PFSK-1 (cell line): Measurements from ENCODE around the gene SESN1.

Source experiments
- FOXP2 ChIP-seq: optimal IDR thresholded peaks from 2 replicates; pipeline ENCODE3; 2011; ENCODE audit warnings: borderline replicate concordance, control low read depth, inconsistent platforms; ENCODE audit not compliant: insufficient read depth; ENCODE audit errors: extremely low read length, extremely low read depth
- POLR2AphosphoS5 ChIP-seq: IDR thresholded peaks from 2 replicates; pipeline ENCODE4 v1.6.1; 2012; ENCODE audit warnings: low read depth, mild to moderate bottlenecking, control low read depth, low read length, moderate library complexity
- REST ChIP-seq, 2 experiments: IDR thresholded peaks; 2 replicates each; pipeline versions ENCODE4 v1.6.1 to v1.8.0; 2011 to 2012; ENCODE audit warnings: low read depth in 2 of 2, low read length in 2 of 2, control low read depth in 1 of 2, inconsistent platforms in 1 of 2, mild to moderate bottlenecking in 1 of 2, moderate library complexity in 1 of 2; ENCODE audit not compliant: insufficient read depth in 1 of 2
- SIN3A ChIP-seq: IDR thresholded peaks from 2 replicates; pipeline ENCODE4 v1.6.1; 2012; ENCODE audit warnings: mild to moderate bottlenecking, low read length, moderate library complexity, borderline replicate concordance; ENCODE audit not compliant: insufficient read depth
- TAF1 ChIP-seq: IDR thresholded peaks from 2 replicates; pipeline ENCODE4 v1.6.1; 2012; ENCODE audit warnings: low read length, control low read depth, borderline replicate concordance; ENCODE audit not compliant: insufficient read depth

The SESN1 gene

DNA sequence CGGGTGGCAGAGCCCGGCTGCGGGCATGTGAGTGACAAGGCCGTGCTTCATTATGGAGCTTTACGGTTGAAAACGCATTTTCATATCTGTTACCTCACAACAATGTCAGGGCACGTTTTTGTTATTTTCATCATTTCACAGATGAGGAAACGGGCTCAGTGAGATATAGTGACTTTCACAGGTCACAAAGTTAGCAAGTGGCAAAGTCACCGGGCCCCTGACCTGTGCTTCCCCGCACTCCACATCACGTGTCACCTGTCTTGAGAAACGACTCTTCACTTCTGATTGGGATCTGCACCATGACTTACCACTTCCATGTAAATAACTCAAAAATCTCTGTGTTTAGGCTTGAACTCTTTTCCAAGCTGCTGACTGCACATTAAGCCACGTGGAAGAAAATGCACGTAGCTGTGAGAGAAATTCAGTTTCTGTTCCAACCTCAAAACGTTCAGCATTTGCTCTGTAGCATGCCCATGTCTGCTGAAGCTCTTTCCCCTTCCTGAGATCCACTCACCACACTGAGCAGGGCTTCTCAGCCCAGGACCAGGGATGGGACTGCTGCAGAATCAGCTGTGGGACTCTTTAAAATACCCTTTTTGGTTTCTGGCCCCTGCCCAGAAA, 139.2 kb downstream of the SESN1 start:
- TF ChIP-seq TAF1 (no peak), FOXP2 (no peak), POLR2AphosphoS5 (no peak), REST (IDR thresholded peaks at IDR 0.05; ENCODE audit: insufficient read depth in 1 of 2, low read depth in 2 of 2, low read length in 2 of 2) (no peak), SIN3A (no peak)

DNA sequence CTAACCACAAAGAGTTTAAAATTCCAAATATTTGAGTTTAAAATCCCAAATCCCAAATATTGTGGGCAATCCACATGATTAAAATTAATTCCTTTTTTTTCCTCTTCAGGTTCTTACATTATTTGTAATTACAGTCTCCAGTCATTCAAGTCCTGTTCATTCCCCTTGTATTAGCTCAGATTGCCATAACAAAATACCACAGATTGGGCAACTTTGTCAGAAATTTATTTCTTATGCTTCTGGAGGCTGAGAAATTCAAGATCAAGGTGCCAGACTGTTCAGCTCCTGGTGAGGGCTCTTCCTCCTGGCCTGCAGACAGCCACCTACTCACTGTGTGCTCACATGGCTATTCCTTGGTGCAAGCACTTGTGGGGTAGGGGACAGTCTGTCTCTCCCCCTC, 141.0 kb downstream of the SESN1 start:
- TF ChIP-seq POLR2AphosphoS5 = no peak
- no peak for TF ChIP-seq FOXP2
- no peak for TF ChIP-seq REST (IDR thresholded peaks at IDR 0.05; ENCODE audit: insufficient read depth in 1 of 2, low read depth in 2 of 2, low read length in 2 of 2)
- no peak for TF ChIP-seq SIN3A
- TF ChIP-seq TAF1 = no peak

DNA sequence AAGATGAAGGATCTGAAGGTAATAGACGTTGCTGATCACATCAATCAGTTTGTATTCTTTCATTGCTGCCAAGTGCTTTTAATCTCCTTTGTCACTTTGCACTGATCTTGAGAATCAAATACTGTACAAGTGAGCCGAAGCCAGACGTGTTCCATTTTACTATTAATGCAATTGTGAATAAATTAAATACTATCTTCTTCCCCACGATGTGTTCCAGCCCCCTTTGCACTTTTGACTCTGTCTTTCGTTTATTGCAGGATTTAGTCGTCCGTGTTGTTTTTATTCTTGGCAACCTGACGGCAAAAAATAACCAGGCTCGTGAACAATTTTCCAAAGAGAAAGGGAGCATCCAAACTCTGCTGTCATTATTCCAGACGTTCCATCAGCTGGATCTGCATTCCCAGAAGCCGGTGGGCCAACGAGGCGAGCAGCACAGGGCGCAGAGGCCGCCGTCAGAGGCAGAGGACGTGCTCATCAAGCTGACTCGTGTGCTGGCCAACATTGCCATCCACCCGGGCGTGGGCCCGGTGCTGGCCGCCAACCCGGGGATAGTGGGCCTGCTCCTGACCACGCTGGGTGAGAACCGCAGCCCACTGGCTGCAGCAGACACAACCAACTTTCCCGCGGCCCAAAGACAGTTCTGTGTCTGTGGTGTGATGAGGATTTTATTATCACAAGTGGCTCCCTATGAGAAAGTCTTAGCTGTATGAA, 141.7 kb downstream of the SESN1 start:
- TF ChIP-seq REST (IDR thresholded peaks at IDR 0.05; ENCODE audit: insufficient read depth in 1 of 2, low read depth in 2 of 2, low read length in 2 of 2) (no peak), FOXP2 (no peak), POLR2AphosphoS5 (no peak), SIN3A (no peak), TAF1 (no peak)

DNA sequence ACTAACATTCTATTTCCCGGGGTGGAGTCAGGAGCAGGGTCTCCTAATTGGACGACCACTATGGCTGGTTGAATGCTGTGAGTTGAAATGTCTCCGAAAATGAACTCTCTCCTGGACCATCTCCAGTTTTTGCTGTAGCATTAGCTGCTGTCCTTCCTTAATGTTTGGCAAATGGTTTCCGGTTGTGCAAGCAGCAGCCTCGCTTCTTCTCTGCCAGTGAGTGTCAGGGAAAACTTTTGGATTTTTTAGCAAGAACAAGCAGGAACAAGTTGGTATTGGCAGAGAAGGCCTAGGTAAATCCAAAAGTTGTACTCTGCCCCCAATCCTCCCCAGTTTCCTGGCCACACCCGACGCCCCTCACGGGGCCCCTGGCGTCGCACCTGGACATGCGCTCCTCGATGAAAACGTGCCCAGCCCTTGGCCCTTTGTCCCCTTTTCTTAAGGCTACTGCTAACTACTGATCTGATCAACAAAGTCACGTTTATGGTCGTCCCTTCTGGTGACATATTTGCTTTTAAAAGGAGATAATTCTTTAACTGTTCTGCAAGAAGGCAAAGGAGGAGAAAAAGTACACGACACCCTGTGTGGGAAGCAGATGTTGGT, 143.2 kb downstream of the SESN1 start:
- TF ChIP-seq SIN3A (no peak), FOXP2 (no peak), TAF1 (no peak), POLR2AphosphoS5 (no peak), REST (IDR thresholded peaks at IDR 0.05; ENCODE audit: insufficient read depth in 1 of 2, low read depth in 2 of 2, low read length in 2 of 2) (no peak)
